Upper lobe of right lung (tissue), 1 donor: ENCODE measurements around the gene ATP6V1D. TPM values are rescaled to one million over a fixed set of nuclear protein-coding genes. Genes with fewer than 3 reads are reported as not detected.
A peak's percentile ranks its signal among the peaks of the same experiment; 100 is the strongest.

ENCODE experiments used
- ATAC-seq: fragments of 200-7000 bp; cut with Tn5 transposase; one replicate; pipeline ENCODE4 v1.9.1; 2020; ENCODE audit warnings: mild to moderate bottlenecking, moderate library complexity
- DNase-seq: peaks from one replicate; pipeline ENCODE4 v3.0.0-alpha.2; 2020
- H3K27ac ChIP-seq: fragments of 200-600 bp; one replicate; pipeline ENCODE4 v1.8.0; 2022
- H3K27me3 ChIP-seq: fragments of 200-600 bp; one replicate; pipeline ENCODE4 v1.8.0; 2022; ENCODE audit warnings: mild to moderate bottlenecking
- H3K36me3 ChIP-seq: fragments of 200-600 bp; one replicate; pipeline ENCODE4 v1.8.0; 2022
- H3K4me1 ChIP-seq: fragments of 200-600 bp; one replicate; pipeline ENCODE4 v1.8.0; 2022
- H3K4me3 ChIP-seq: fragments of 200-600 bp; one replicate; pipeline ENCODE4 v1.8.0; 2022; ENCODE audit warnings: mild to moderate bottlenecking
- H3K9me3 ChIP-seq: fragments of 200-600 bp; one replicate; pipeline ENCODE4 v1.8.0; 2022
- CTCF ChIP-seq: fragments of 200-600 bp; IDR thresholded peaks from one replicate; pipeline ENCODE4 v1.8.0; 2022; ENCODE audit warnings: antibody characterized with exemption
- intact Hi-C: fragments of 100-400 bp; cut with DNase I; formaldehyde crosslinking; loops from one replicate; pipeline ENCODE4 v1.11.0; 2022
- total RNA-seq: library from RNA; stranded (reverse); fragmentation: NEBNext Ultra II Directional; extraction: Animal tissue kit (Norgen Biotek cat#: 25700); gene quantifications from one replicate; pipeline ENCODE4 v1.2.1, GENCODE V29; 2021
- donor health status: DM: no; HTN: yes; CAD: no; lungs with severe emphysema.

ATP6V1D gene
- total RNA-seq, 1 donor from 2014 or later, result 67.8 TPM

GRCh38 chr14:67365476-67365875, 5.9 kb upstream of the ATP6V1D start:
- Histone ChIP-seq H3K9me3 (no peaks in the 10 kb centered on the region), H3K27me3 (no peaks in the 10 kb centered on the region), H3K4me3 (no peak overlapping the region), H3K4me1 (peaks cover 28% of the 10 kb centered on the region), H3K27ac (no peak overlapping the region), H3K36me3 (peaks cover 65% of the 10 kb centered on the region)
- no peak for TF ChIP-seq CTCF
- intact Hi-C loops, result no loop called here
- no peak for ATAC-seq
- DNase-seq, result no peak

GRCh38 chr14:67360470-67361206, 1.0 kb upstream of the ATP6V1D start:
- no peak for TF ChIP-seq CTCF
- Histone ChIP-seq H3K4me3 (peak overlapping the region; percentile 86), H3K9me3 (no peaks in the 10 kb centered on the region), H3K4me1 (peaks cover 49% of the 10 kb centered on the region), H3K27ac (peak overlapping the region; percentile 96), H3K27me3 (no peaks in the 10 kb centered on the region), H3K36me3 (peaks cover 17% of the 10 kb centered on the region)
- DNase-seq (no peak), ATAC-seq (peak; percentile 57)
- intact Hi-C loops, result no loop called here

GRCh38 chr14:67358924-67359774, 455 bp downstream of the ATP6V1D start:
- H3K36me3 ChIP-seq, result peaks cover 6% of the 10 kb centered on the region
- H3K4me3 ChIP-seq, result peak overlapping the region; percentile 86
- intact Hi-C loops, result no loop called here
- peaks cover 49% of the 10 kb centered on the region for H3K4me1 ChIP-seq
- no peaks in the 10 kb centered on the region for H3K27me3 ChIP-seq
- H3K9me3 ChIP-seq, result no peaks in the 10 kb centered on the region
- peak overlapping the region; percentile 96 for H3K27ac ChIP-seq
- no peak for DNase-seq
- no peak for TF ChIP-seq CTCF
- ATAC-seq, result no peak

GRCh38 chr14:67357969-67358354, 1.6 kb downstream of the ATP6V1D start:
- no peak overlapping the region for H3K27ac ChIP-seq
- no peaks in the 10 kb centered on the region for H3K9me3 ChIP-seq
- no peak for DNase-seq
- no peak for TF ChIP-seq CTCF
- H3K27me3 ChIP-seq, result no peaks in the 10 kb centered on the region
- no peak for ATAC-seq
- peak overlapping the region; percentile 86 for H3K4me3 ChIP-seq
- peaks cover 43% of the 10 kb centered on the region for H3K4me1 ChIP-seq
- intact Hi-C loops, result no loop called here
- H3K36me3 ChIP-seq, result peaks cover 6% of the 10 kb centered on the region

GRCh38 chr14:67357186-67357968, 2.2 kb downstream of the ATP6V1D start:
- Histone ChIP-seq H3K36me3 (peaks cover 4% of the 10 kb centered on the region), H3K4me3 (no peak overlapping the region), H3K27me3 (no peaks in the 10 kb centered on the region), H3K4me1 (peaks cover 37% of the 10 kb centered on the region), H3K9me3 (no peaks in the 10 kb centered on the region), H3K27ac (no peak overlapping the region)
- ATAC-seq (no peak), DNase-seq (no peak)
- intact Hi-C loops, result no loop called here
- no peak for TF ChIP-seq CTCF
